H1 (cell line): ENCODE measurements around the gene CD7.

Experiments
- CEBPB ChIP-seq: IDR thresholded peaks from 2 replicates; pipeline ENCODE4 v1.6.1; 2012; ENCODE audit warnings: low read depth, low read length
- EGR1 ChIP-seq: IDR thresholded peaks from 2 replicates; pipeline ENCODE4 v1.6.1; 2011; ENCODE audit warnings: low read depth, low read length, borderline replicate concordance
- EP300 ChIP-seq, 2 experiments: IDR thresholded peaks; 1 replicate in 1 of 2; 2 replicates in 1 of 2; pipeline ENCODE4 v1.6.1; 2011 to 2012; ENCODE audit warnings: low read depth in 2 of 2, low read length in 2 of 2, mild to moderate bottlenecking in 2 of 2, borderline replicate concordance in 1 of 2, inconsistent platforms in 1 of 2, moderate library complexity in 1 of 2
- HDAC2 ChIP-seq, 2 experiments: fragments of 300-600 bp in 1 of 2; sonication (generic) in 1 of 2; IDR thresholded peaks; 2 replicates each; pipeline ENCODE4 v1.6.1; 2011 to 2012; ENCODE audit warnings: low read depth in 2 of 2, low read length in 2 of 2, mild to moderate bottlenecking in 2 of 2, moderate library complexity in 2 of 2, borderline replicate concordance in 1 of 2, inconsistent platforms in 1 of 2
- KDM5A ChIP-seq: fragments of 200-600 bp; IDR thresholded peaks from 2 replicates; pipeline ENCODE4 v1.7.1; 2012; ENCODE audit warnings: mild to moderate bottlenecking, low read length, inconsistent platforms, mixed read lengths
- NRF1 ChIP-seq: IDR thresholded peaks from 2 replicates; pipeline ENCODE4 v1.6.1; 2011; ENCODE audit warnings: mild to moderate bottlenecking, low read depth, low read length, improper control_type of control experiment
- POLR2A ChIP-seq, 2 experiments: IDR thresholded peaks; 1 replicate in 1 of 2; 2 replicates in 1 of 2; pipeline ENCODE4 v1.6.1; 2011; ENCODE audit warnings: low read depth in 2 of 2, low read length in 2 of 2, mild to moderate bottlenecking in 2 of 2; ENCODE audit errors: control extremely low read depth in 1 of 2
- RAD21 ChIP-seq, 2 experiments: IDR thresholded peaks in 1 of 2; conservative IDR thresholded peaks in 1 of 2; 2 replicates each; pipeline ENCODE4 v1.6.1; 2011; ENCODE audit warnings: low read depth in 2 of 2, low read length in 2 of 2, improper control_type of control experiment in 1 of 2, inconsistent platforms in 1 of 2, mild to moderate bottlenecking in 1 of 2, moderate library complexity in 1 of 2
- SIN3A ChIP-seq, 2 experiments: IDR thresholded peaks in 1 of 2; conservative IDR thresholded peaks in 1 of 2; 2 replicates each; pipeline ENCODE4 v1.6.1; 2011 to 2012; ENCODE audit warnings: low read length in 2 of 2, improper control_type of control experiment in 1 of 2, low read depth in 1 of 2, mild to moderate bottlenecking in 1 of 2
- TAF1 ChIP-seq: IDR thresholded peaks from 2 replicates; pipeline ENCODE4 v1.6.1; 2011; ENCODE audit warnings: mild to moderate bottlenecking, low read depth, low read length
- TBP ChIP-seq: IDR thresholded peaks from 2 replicates; pipeline ENCODE4 v1.6.1; 2011; ENCODE audit warnings: low read depth, low read length, improper control_type of control experiment
- TEAD4 ChIP-seq: IDR thresholded peaks from 2 replicates; pipeline ENCODE4 v1.6.1; 2012; ENCODE audit warnings: low read depth, low read length, inconsistent platforms, mixed read lengths
- ZNF274 ChIP-seq: IDR thresholded peaks from 2 replicates; pipeline ENCODE4 v1.7.0; 2012; ENCODE audit warnings: low read length, borderline replicate concordance; ENCODE audit errors: extremely low read depth
- TF ChIP-seq, protein P1 (sequence below), 3 experiments: IDR thresholded peaks; 1 replicate in 2 of 3; 2 replicates in 1 of 3; pipeline versions ENCODE4 v1.5.1 to v1.6.1; 2011; ENCODE audit warnings: low read length in 3 of 3, mild to moderate bottlenecking in 3 of 3, inconsistent platforms in 2 of 3, low read depth in 1 of 3, moderate library complexity in 1 of 3; ENCODE audit not compliant: insufficient read depth in 1 of 3; ENCODE audit errors: control extremely low read depth in 1 of 3

- TF ChIP-seq SIN3A (conservative IDR thresholded peaks at IDR 0.05 in 1 of 2, IDR thresholded peaks at IDR 0.05 in 1 of 2; ENCODE audit: low read depth in 1 of 2, low read length in 2 of 2) (no peak), HDAC2 (IDR thresholded peaks at IDR 0.05; ENCODE audit: borderline replicate concordance in 1 of 2, low read depth in 2 of 2, low read length in 2 of 2) (no peak), RAD21 (IDR thresholded peaks at IDR 0.05 in 1 of 2, conservative IDR thresholded peaks at IDR 0.05 in 1 of 2; ENCODE audit: low read depth in 2 of 2, low read length in 2 of 2) (no peak), POLR2A (IDR thresholded peaks at IDR 0.05; ENCODE audit: control extremely low read depth in 1 of 2, low read depth in 2 of 2, low read length in 2 of 2) (no peak), TEAD4 (no peak), CEBPB (no peak), KDM5A (no peak), TBP (no peak), EP300 (IDR thresholded peaks at IDR 0.05; ENCODE audit: borderline replicate concordance in 1 of 2, low read depth in 2 of 2, low read length in 2 of 2) (no peak), TAF1 (no peak), EGR1 (no peak), ZNF274 (no peak), NRF1 (no peak)
- TF ChIP-seq, protein P1, sequence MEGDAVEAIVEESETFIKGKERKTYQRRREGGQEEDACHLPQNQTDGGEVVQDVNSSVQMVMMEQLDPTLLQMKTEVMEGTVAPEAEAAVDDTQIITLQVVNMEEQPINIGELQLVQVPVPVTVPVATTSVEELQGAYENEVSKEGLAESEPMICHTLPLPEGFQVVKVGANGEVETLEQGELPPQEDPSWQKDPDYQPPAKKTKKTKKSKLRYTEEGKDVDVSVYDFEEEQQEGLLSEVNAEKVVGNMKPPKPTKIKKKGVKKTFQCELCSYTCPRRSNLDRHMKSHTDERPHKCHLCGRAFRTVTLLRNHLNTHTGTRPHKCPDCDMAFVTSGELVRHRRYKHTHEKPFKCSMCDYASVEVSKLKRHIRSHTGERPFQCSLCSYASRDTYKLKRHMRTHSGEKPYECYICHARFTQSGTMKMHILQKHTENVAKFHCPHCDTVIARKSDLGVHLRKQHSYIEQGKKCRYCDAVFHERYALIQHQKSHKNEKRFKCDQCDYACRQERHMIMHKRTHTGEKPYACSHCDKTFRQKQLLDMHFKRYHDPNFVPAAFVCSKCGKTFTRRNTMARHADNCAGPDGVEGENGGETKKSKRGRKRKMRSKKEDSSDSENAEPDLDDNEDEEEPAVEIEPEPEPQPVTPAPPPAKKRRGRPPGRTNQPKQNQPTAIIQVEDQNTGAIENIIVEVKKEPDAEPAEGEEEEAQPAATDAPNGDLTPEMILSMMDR (IDR thresholded peaks at IDR 0.05; ENCODE audit: control extremely low read depth in 1 of 3, insufficient read depth in 1 of 3, low read depth in 1 of 3, low read length in 3 of 3): no peak
Measured at GRCh38 chr17:82318772-82319606, 1.6 kb upstream of the CD7 start.
